ENCODE results near the gene CDY2B. TPM values are rescaled to one million over a fixed set of nuclear protein-coding genes. Genes with fewer than 3 reads are reported as not detected.
"Not testable (repeated sequence)": the region's sequence is repeated elsewhere in the genome, so short reads cannot be mapped to it uniquely, and the experiment has no call there.

Gene CDY2B
- total and polyA plus RNA-seq, 4 donors, result not detected

DNA sequence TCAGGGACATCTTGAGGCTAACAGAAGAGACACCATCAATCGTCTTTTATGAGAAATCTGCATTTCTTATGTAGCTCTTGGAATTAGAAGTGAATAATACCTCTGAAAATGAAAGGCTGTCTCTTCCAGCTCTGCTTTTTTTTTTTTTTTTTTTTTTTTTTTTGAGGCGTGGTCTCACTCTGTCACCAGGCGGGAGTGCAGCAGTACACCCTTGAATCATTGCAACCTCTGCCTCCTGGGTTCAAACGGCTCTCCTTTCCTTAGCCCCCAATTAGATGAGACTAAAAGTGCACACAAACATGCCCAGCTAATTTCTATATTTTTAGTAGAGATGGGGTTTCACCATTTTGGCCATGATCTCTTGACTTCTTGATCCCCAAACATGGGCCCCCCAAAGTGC is 12.2 kb downstream of the CDY2B start:
- not testable (repeated sequence) for ATAC-seq (ENCODE audit: insufficient read depth, low FRiP score); H3K9me3 ChIP-seq (ENCODE audit: control insufficient read depth in 4 of 4, insufficient read depth in 3 of 4, low read length in 3 of 4); H3K9ac ChIP-seq (ENCODE audit: insufficient read depth in 1 of 2, low read length in 2 of 2); H3K27ac ChIP-seq (ENCODE audit: low read depth in 1 of 2, low read length in 1 of 2); DNase-seq; H3K36me3 ChIP-seq (ENCODE audit: control insufficient read depth in 4 of 4, insufficient read depth in 4 of 4, low read length in 4 of 4); H3K27me3 ChIP-seq (ENCODE audit: control insufficient read depth in 3 of 3, insufficient read depth in 3 of 3, low read length in 2 of 3); H3K4me1 ChIP-seq (ENCODE audit: control insufficient read depth in 5 of 5, insufficient read depth in 5 of 5, low read length in 5 of 5); H3K4me3 ChIP-seq
- no CpG with 5 or more reads among the region's 4 CpGs for WGBS, 2 donors

DNA sequence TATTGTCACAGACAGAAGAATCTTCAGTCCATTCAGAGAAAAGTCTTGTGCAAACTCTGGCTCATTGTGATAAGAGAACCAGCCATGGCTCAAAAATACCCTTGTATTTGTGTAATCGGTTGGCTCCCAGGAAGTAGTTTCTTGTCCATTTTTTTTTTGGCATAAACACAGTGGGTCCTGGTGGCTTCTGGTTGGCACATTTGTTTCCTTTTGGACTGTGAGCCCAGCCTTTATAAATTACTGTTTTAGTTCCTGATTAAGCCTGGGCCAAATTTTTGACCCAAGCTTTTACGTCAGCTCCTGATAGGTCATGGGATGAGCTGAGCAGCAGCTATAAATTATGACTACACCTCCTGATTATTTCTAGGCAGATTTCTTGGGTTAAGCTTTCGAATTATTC is 19.4 kb downstream of the CDY2B start:
- WGBS, 2 donors, result no CpG with 5 or more reads among the region's 3 CpGs
- H3K9me3 ChIP-seq (ENCODE audit: control insufficient read depth in 4 of 4, insufficient read depth in 3 of 4, low read length in 3 of 4); ATAC-seq (ENCODE audit: insufficient read depth, low FRiP score): not testable (repeated sequence)

DNA sequence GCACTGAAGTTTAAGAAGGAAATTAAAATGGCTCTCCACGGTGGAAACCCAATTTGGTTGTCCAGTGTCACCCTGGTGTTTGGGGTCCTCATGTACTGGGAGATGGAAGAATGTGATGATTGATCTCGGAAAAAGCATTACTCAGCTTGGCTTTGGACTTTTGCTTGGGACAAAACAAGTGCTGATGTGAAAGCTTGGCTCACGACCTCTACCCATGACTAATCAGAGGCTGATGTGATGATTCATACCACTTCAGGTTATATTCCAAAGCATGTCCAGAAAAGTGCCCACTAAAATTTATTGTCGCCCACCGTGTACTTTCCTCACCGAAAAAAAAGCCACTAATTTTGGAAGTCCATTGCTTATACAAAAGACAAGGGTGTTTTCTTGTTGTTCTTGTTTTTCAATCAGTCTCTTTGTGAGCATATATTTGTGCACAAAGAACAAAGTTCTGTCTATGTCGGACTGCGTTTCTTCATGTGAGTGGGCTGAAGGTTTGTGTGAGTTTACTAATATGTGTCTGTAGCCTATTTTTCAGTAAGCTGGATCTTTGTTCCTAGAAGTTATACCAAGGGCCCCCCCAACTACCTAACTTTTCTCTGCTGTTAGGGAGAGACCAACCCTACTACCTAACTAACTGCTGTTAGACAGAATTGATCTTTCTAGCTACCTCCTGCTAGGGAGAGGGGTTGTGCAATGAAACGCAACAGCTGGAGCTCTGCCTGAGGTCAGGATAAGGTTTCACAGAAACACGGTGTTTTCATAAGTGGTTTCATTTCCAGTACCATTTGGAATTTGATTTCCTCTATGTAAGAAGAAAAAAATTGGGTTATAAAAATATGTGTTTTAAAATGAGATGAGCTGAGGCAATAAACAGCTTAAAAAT is 22.8 kb downstream of the CDY2B start:
- WGBS, 2 donors, result no CpG with 5 or more reads among the region's 10 CpGs
- not testable (repeated sequence) for H3K4me1 ChIP-seq (ENCODE audit: control insufficient read depth in 5 of 5, insufficient read depth in 5 of 5, low read length in 5 of 5); ATAC-seq (ENCODE audit: insufficient read depth, low FRiP score)

More for the DNA sequence above, 19.4 kb downstream of the CDY2B start:
- not testable (repeated sequence) for H3K4me3 ChIP-seq; H3K4me1 ChIP-seq (ENCODE audit: control insufficient read depth in 5 of 5, insufficient read depth in 5 of 5, low read length in 5 of 5); H3K9ac ChIP-seq (ENCODE audit: insufficient read depth in 1 of 2, low read length in 2 of 2); H3K27ac ChIP-seq (ENCODE audit: low read depth in 1 of 2, low read length in 1 of 2); H3K27me3 ChIP-seq (ENCODE audit: control insufficient read depth in 3 of 3, insufficient read depth in 3 of 3, low read length in 2 of 3); DNase-seq; H3K36me3 ChIP-seq (ENCODE audit: control insufficient read depth in 4 of 4, insufficient read depth in 4 of 4, low read length in 4 of 4)

DNA sequence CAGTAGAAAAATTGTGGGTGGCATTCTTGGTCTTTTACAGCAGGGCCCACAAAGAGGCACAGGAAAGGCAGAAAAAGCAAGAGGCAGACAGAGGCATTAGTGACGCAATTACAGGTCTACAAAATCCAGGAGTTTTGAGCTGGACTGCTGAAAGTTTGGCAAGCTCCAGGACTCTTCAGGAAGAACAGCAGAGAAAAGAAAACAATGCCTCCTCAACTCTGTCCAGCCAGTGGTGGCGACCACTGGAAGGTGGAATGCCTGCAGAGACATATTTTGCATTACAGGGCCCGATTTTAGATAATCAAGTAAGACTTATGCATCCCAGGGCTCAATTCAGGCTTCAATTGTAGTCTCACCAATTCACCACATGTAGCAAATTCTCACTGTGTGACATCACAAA is 23.5 kb downstream of the CDY2B start:
- not testable (repeated sequence) for DNase-seq; ATAC-seq (ENCODE audit: insufficient read depth, low FRiP score); H3K27me3 ChIP-seq (ENCODE audit: control insufficient read depth in 3 of 3, insufficient read depth in 3 of 3, low read length in 2 of 3); H3K9me3 ChIP-seq (ENCODE audit: control insufficient read depth in 4 of 4, insufficient read depth in 3 of 4, low read length in 3 of 4); H3K4me3 ChIP-seq; H3K4me1 ChIP-seq (ENCODE audit: control insufficient read depth in 5 of 5, insufficient read depth in 5 of 5, low read length in 5 of 5); H3K9ac ChIP-seq (ENCODE audit: insufficient read depth in 1 of 2, low read length in 2 of 2); H3K27ac ChIP-seq (ENCODE audit: low read depth in 1 of 2, low read length in 1 of 2); H3K36me3 ChIP-seq (ENCODE audit: control insufficient read depth in 4 of 4, insufficient read depth in 4 of 4, low read length in 4 of 4)
- WGBS, 2 donors, result no CpG with 5 or more reads among the region's 3 CpGs

More for the DNA sequence above, 22.8 kb downstream of the CDY2B start:
- H3K4me3 ChIP-seq; H3K27me3 ChIP-seq (ENCODE audit: control insufficient read depth in 3 of 3, insufficient read depth in 3 of 3, low read length in 2 of 3); H3K9ac ChIP-seq (ENCODE audit: insufficient read depth in 1 of 2, low read length in 2 of 2); H3K36me3 ChIP-seq (ENCODE audit: control insufficient read depth in 4 of 4, insufficient read depth in 4 of 4, low read length in 4 of 4); H3K27ac ChIP-seq (ENCODE audit: low read depth in 1 of 2, low read length in 1 of 2); DNase-seq; H3K9me3 ChIP-seq (ENCODE audit: control insufficient read depth in 4 of 4, insufficient read depth in 3 of 4, low read length in 3 of 4): not testable (repeated sequence)

DNA sequence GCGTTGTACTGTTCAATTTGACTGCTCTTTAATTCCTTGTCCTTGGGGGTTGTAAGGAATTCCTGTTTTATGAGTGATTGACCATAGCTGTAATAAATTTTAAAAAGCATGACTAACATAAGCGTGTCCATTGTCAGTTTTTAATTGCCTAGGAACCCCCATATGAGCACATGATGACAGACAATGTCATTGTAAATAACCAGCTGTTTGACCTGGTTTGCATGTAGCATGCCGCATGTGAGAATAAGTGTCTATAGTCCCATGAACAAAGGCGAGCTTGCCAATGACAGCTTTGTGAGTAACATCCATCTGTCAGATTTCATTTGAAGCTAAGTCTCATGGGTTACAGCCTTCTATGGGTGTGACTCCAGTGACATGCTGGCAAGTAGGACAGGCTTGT is 30.9 kb downstream of the CDY2B start:
- no CpG with 5 or more reads among the region's 4 CpGs for WGBS, 2 donors
- H3K9ac ChIP-seq (ENCODE audit: insufficient read depth in 1 of 2, low read length in 2 of 2); H3K4me3 ChIP-seq; H3K4me1 ChIP-seq (ENCODE audit: control insufficient read depth in 5 of 5, insufficient read depth in 5 of 5, low read length in 5 of 5); H3K36me3 ChIP-seq (ENCODE audit: control insufficient read depth in 4 of 4, insufficient read depth in 4 of 4, low read length in 4 of 4); H3K27ac ChIP-seq (ENCODE audit: low read depth in 1 of 2, low read length in 1 of 2); H3K27me3 ChIP-seq (ENCODE audit: control insufficient read depth in 3 of 3, insufficient read depth in 3 of 3, low read length in 2 of 3); H3K9me3 ChIP-seq (ENCODE audit: control insufficient read depth in 4 of 4, insufficient read depth in 3 of 4, low read length in 3 of 4); DNase-seq; ATAC-seq (ENCODE audit: insufficient read depth, low FRiP score): not testable (repeated sequence)

DNA sequence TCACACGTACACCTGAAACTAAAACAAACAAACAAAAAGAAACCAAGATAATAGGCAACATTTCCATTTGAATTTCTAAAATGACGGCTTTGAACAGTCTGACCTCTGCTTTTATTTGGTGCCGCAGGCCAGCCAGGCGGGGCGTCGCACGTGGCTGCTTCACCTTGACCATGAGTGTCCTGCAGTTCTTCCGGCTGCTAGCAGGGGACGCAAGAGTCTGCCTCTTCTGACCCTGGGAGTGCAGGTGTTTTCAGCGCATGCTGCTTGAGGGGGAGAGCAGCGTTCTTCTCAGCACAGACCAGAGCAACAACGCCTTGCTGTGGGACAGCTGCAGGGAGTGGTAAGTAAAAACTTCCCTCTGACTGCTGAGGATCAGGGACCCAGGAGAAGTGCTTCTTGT is 47.9 kb downstream of the CDY2B start:
- H3K36me3 ChIP-seq (ENCODE audit: control insufficient read depth in 4 of 4, insufficient read depth in 4 of 4, low read length in 4 of 4); H3K4me3 ChIP-seq; H3K4me1 ChIP-seq (ENCODE audit: control insufficient read depth in 5 of 5, insufficient read depth in 5 of 5, low read length in 5 of 5); H3K27ac ChIP-seq (ENCODE audit: low read depth in 1 of 2, low read length in 1 of 2); ATAC-seq (ENCODE audit: insufficient read depth, low FRiP score); DNase-seq; H3K9ac ChIP-seq (ENCODE audit: insufficient read depth in 1 of 2, low read length in 2 of 2); H3K9me3 ChIP-seq (ENCODE audit: control insufficient read depth in 4 of 4, insufficient read depth in 3 of 4, low read length in 3 of 4); H3K27me3 ChIP-seq (ENCODE audit: control insufficient read depth in 3 of 3, insufficient read depth in 3 of 3, low read length in 2 of 3): not testable (repeated sequence)
- WGBS, 2 donors, result no CpG with 5 or more reads among the region's 12 CpGs

Other genes with a start within 250 kb of the CDY2B start
- gene CDY2A, start 145.6 kb upstream of the CDY2B start, total RNA-seq, result not detected
- not detected for gene CDY2A, start 145.6 kb upstream of the CDY2B start, polyA plus RNA-seq

Measured in lung (tissue), 10 donors.